ENCODE results near the gene TRAF4.
"Not testable (repeated sequence)": the region's sequence is repeated elsewhere in the genome, so short reads cannot be mapped to it uniquely, and the experiment has no call there.

TRAF4 gene

GRCh38 chr17:28794846-28795441, 51.1 kb downstream of the TRAF4 start:
- DNase-seq, result not testable (repeated sequence)

GRCh38 chr17:28796062-28796461, 52.3 kb downstream of the TRAF4 start:
- no peak for DNase-seq

Data from central memory CD4-positive, alpha-beta T cell (primary cell).